Fibroblast of the aortic adventitia (primary cell): ENCODE results near the gene MRTFA. TPM values are rescaled to one million over a fixed set of nuclear protein-coding genes. Genes with fewer than 3 reads are reported as not detected.

ENCODE experiments used
- DNase-seq: peaks from one replicate; pipeline ENCODE4 v3.0.0-alpha.2; 2010; ENCODE audit warnings: low read depth
- H3K4me3 ChIP-seq: 2 replicates; pipeline ENCODE4 v1.5.1; 2011; ENCODE audit warnings: low read depth, mild to moderate bottlenecking, control low read depth, low read length, moderate library complexity
- total RNA-seq: library from RNA; depleted of rRNA; stranded (reverse); fragments of >200 nt; gene quantifications from 2 replicates; pipeline ENCODE4 v1.2.3, GENCODE V29; 2012; ENCODE audit warnings: low replicate concordance
- TF ChIP-seq, protein P1 (sequence below): IDR thresholded peaks from 2 replicates; pipeline ENCODE4 v1.5.1; 2011; ENCODE audit warnings: mild to moderate bottlenecking, low read length, control low read depth, inconsistent platforms; ENCODE audit not compliant: insufficient read depth

The MRTFA gene
- total RNA-seq, 1 donor: 25.8 TPM

DNA sequence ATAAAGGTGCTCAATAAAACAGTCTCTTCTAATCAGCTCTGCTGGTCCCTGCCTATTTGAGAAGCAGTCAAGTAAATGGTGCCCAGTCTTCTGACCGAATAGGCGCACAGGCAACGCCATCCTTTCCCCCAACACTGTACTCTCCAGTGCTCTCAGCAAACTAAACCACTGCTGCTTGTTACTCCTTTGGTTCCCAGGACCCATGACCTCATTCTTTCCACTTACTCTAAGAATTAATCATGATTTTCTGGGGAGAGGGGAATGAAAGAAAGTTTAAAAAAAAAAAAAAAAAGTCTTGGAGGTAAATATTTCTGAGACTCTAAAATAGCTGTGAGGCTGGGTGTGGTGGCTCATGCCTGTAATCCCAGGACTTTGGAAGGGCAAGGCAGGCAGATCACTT is 202.4 kb downstream of the MRTFA start:
- TF ChIP-seq, protein P1, sequence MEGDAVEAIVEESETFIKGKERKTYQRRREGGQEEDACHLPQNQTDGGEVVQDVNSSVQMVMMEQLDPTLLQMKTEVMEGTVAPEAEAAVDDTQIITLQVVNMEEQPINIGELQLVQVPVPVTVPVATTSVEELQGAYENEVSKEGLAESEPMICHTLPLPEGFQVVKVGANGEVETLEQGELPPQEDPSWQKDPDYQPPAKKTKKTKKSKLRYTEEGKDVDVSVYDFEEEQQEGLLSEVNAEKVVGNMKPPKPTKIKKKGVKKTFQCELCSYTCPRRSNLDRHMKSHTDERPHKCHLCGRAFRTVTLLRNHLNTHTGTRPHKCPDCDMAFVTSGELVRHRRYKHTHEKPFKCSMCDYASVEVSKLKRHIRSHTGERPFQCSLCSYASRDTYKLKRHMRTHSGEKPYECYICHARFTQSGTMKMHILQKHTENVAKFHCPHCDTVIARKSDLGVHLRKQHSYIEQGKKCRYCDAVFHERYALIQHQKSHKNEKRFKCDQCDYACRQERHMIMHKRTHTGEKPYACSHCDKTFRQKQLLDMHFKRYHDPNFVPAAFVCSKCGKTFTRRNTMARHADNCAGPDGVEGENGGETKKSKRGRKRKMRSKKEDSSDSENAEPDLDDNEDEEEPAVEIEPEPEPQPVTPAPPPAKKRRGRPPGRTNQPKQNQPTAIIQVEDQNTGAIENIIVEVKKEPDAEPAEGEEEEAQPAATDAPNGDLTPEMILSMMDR: no peak
- no peak for DNase-seq

GRCh38 chr22:40433416-40434090 is 203.0 kb downstream of the MRTFA start:
- H3K4me3 ChIP-seq: no peak overlapping the region
- no peak for DNase-seq
- TF ChIP-seq, protein P1: no peak

More for the DNA sequence above, 202.4 kb downstream of the MRTFA start:
- H3K4me3 ChIP-seq: no peak overlapping the region

GRCh38 chr22:40432625-40433024 is 203.9 kb downstream of the MRTFA start:
- H3K4me3 ChIP-seq: no peak overlapping the region
- no peak for DNase-seq
- TF ChIP-seq, protein P1: no peak

DNA sequence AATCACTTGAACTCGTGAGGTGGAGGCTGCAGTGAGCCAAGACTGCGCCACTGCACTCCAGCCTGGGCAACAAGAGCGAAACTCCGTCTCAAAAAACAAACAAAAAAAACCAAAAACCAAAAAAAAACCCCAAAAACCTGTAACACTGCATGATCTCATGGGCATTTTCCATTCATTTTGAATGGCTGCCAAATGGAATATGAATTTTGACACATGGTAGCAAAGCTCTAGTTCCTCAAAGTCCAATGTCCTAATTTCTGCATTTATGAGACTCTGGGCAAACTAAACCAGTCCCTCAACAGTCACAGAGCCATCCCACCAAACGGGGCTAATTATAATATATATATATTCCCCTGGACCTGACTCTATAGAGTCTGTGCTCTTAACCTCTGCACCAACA is 204.4 kb downstream of the MRTFA start:
- no peak for DNase-seq
- H3K4me3 ChIP-seq: no peak overlapping the region
- TF ChIP-seq, protein P1: no peak

- no peak for DNase-seq
- TF ChIP-seq, protein P1: no peak
- H3K4me3 ChIP-seq: no peak overlapping the region
These were observed 205.5 kb downstream of the MRTFA start for GRCh38 chr22:40430991-40431390.

GRCh38 chr22:40429481-40429880 is 207.0 kb downstream of the MRTFA start:
- no peak for DNase-seq
- TF ChIP-seq, protein P1: no peak
- H3K4me3 ChIP-seq: no peak overlapping the region

GRCh38 chr22:40428796-40429195 is 207.7 kb downstream of the MRTFA start:
- TF ChIP-seq, protein P1: no peak
- no peak overlapping the region for H3K4me3 ChIP-seq
- no peak for DNase-seq
